ENCODE measurements around the gene LGI4.

GRCh38 chr19:35181387-35181786 lies 46.5 kb upstream of the LGI4 start:
- TF ChIP-seq CTCF (IDR thresholded peaks at IDR 0.05 in 4 of 5, conservative IDR thresholded peaks at IDR 0.05 in 1 of 5) (no peak), POLR2A (IDR thresholded peaks at IDR 0.05) (no peak)

All from gastrocnemius medialis (tissue), 4 donors.